ENCODE measurements around the gene SPACA7.

SPACA7 gene

DNA sequence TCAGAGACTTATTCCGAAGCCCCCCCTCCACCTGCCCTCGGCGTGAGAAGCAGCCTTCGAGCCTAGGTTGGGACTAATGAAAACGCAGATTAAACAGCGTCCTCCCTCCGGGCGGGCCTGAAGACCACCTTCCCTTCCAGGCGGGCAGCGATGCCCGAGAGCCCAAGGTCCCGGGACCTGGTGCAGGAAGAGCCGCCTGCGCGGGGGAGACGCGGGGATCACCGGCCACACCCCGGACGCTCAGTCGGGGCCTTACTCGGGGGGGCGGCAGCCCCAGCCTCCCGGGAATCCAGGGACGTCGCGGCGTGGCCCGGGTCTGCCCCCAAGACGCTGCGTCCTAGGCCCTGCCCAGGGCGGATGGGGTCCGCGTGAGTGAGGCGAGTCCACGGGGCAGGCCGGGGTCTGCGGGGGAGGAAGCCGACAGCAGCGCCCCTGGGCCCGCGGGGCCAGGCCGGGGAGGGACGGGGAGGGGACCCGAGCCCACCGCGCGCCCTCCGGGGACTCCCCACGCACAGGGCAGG, 33.3 kb upstream of the SPACA7 start:
- no peaks in the 10 kb centered on the region for H3K27me3 ChIP-seq (ENCODE audit: insufficient read depth, low read depth)
- H3K4me2 ChIP-seq, result no peak overlapping the region
- no peak overlapping the region for H2AFZ ChIP-seq (ENCODE audit: low read depth)

DNA sequence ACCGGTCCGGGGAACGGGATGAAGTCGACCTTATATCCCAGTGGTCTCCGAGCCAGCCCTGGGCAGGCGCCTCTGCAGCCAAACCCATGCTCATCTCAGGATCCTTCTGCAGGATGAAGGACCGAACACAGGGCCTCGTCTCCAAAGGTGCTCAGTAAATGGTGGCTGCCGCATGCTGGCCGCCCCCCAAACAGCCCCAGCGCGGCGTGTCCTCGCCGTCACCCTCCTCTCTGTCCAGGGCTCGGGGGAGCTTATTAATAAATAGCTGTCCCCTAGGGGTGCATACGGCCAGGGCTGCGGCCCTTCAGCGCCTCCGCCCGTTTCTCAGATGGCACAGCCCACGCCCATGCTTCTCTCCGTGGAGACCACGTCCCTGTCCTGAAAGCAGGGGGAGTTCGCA, 32.6 kb upstream of the SPACA7 start:
- H3K36me3 ChIP-seq (ENCODE audit: insufficient read depth), result no peaks in the 10 kb centered on the region
- H2AFZ ChIP-seq (ENCODE audit: low read depth), result no peak overlapping the region
- H3K4me3 ChIP-seq (IDR thresholded peaks at IDR 0.05; ENCODE audit: insufficient read depth, low read depth, low read length), result no peak overlapping the region
- no peak overlapping the region for H3K9ac ChIP-seq
- H3K27me3 ChIP-seq (ENCODE audit: insufficient read depth, low read depth), result no peaks in the 10 kb centered on the region
- H3K4me2 ChIP-seq, result no peak overlapping the region
- TF ChIP-seq, protein P1, sequence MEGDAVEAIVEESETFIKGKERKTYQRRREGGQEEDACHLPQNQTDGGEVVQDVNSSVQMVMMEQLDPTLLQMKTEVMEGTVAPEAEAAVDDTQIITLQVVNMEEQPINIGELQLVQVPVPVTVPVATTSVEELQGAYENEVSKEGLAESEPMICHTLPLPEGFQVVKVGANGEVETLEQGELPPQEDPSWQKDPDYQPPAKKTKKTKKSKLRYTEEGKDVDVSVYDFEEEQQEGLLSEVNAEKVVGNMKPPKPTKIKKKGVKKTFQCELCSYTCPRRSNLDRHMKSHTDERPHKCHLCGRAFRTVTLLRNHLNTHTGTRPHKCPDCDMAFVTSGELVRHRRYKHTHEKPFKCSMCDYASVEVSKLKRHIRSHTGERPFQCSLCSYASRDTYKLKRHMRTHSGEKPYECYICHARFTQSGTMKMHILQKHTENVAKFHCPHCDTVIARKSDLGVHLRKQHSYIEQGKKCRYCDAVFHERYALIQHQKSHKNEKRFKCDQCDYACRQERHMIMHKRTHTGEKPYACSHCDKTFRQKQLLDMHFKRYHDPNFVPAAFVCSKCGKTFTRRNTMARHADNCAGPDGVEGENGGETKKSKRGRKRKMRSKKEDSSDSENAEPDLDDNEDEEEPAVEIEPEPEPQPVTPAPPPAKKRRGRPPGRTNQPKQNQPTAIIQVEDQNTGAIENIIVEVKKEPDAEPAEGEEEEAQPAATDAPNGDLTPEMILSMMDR (conservative IDR thresholded peaks at IDR 0.05; ENCODE audit: low read depth, low read length), result no peak
- H3K4me1 ChIP-seq (ENCODE audit: low read depth, poor library complexity, severe bottlenecking), result no peaks in the 10 kb centered on the region
- H4K20me1 ChIP-seq (ENCODE audit: insufficient read depth), result no peaks in the 10 kb centered on the region
- no peaks in the 10 kb centered on the region for H3K79me2 ChIP-seq (ENCODE audit: insufficient read depth, low read depth)
- no peak overlapping the region for H3K27ac ChIP-seq

More for the DNA sequence above, 33.3 kb upstream of the SPACA7 start:
- Histone ChIP-seq H4K20me1 (ENCODE audit: insufficient read depth) (no peaks in the 10 kb centered on the region), H3K79me2 (ENCODE audit: insufficient read depth, low read depth) (no peaks in the 10 kb centered on the region), H3K36me3 (ENCODE audit: insufficient read depth) (no peaks in the 10 kb centered on the region), H3K4me3 (IDR thresholded peaks at IDR 0.05; ENCODE audit: insufficient read depth, low read depth, low read length) (no peak overlapping the region), H3K4me1 (ENCODE audit: low read depth, poor library complexity, severe bottlenecking) (no peaks in the 10 kb centered on the region), H3K27ac (no peak overlapping the region), H3K9ac (no peak overlapping the region)
- TF ChIP-seq, protein P1 (conservative IDR thresholded peaks at IDR 0.05; ENCODE audit: low read depth, low read length), result no peak

DNA sequence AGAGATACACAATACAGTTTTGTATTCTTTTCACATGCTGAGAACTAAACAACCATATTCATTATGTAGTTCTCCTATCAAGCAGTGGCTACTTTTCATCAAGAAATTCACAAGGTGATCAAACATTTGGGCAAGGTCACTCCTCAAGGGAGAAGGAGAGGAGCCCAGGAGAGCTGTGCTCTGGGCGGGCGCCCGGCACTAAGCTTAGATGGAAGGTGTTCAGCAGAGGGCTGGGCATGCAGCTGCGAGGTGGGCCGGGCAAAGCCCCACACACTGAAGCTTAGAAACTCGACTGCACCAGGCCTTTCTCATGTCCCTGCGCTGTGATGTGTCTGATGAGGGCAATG, 30.4 kb upstream of the SPACA7 start:
- no peaks in the 10 kb centered on the region for H3K79me2 ChIP-seq (ENCODE audit: insufficient read depth, low read depth)
- no peak overlapping the region for H3K9ac ChIP-seq
- no peaks in the 10 kb centered on the region for H3K4me1 ChIP-seq (ENCODE audit: low read depth, poor library complexity, severe bottlenecking)
- H2AFZ ChIP-seq (ENCODE audit: low read depth), result no peak overlapping the region
- H3K36me3 ChIP-seq (ENCODE audit: insufficient read depth), result no peaks in the 10 kb centered on the region
- no peaks in the 10 kb centered on the region for H4K20me1 ChIP-seq (ENCODE audit: insufficient read depth)
- H3K4me2 ChIP-seq, result no peak overlapping the region
- TF ChIP-seq, protein P1 (conservative IDR thresholded peaks at IDR 0.05; ENCODE audit: low read depth, low read length), result no peak
- no peak overlapping the region for H3K4me3 ChIP-seq (IDR thresholded peaks at IDR 0.05; ENCODE audit: insufficient read depth, low read depth, low read length)
- H3K27me3 ChIP-seq (ENCODE audit: insufficient read depth, low read depth), result no peaks in the 10 kb centered on the region
- no peak overlapping the region for H3K27ac ChIP-seq

DNA sequence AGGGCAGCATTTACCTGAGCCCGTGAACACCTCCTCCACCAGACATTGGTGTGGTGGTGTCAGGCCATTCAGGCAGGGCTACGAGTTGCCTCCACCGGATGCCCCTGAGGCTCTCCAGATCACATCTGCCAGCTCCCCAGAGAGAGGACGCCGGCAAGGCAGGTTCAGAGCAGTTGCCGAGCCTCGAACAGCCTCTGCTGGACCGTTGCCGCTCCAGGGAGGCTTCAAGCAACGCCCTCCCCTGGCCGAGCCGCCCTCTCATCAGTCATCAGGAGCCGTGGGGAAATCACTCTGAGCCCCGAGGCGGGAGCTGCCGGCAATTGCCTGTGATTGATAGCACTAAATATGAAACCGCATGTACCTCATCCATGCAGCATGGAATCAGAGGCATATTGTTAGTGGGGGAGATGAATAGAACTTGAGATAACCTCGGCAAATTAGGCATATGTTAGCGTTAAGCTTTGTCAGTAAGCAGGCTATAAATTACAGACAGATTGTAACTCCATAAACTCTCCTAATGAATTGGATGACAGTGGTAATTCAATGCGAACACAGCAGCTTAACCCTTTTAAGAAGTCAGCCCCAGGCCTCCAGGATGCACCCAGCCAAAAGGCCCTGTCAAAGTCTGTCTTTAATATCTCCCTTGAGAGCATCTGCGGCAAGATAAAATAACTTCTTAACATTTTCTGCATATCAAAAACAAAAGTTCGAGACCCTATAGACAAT, 29.8 kb upstream of the SPACA7 start:
- no peaks in the 10 kb centered on the region for H3K79me2 ChIP-seq (ENCODE audit: insufficient read depth, low read depth)
- no peaks in the 10 kb centered on the region for H3K36me3 ChIP-seq (ENCODE audit: insufficient read depth)
- H3K9ac ChIP-seq, result no peak overlapping the region
- H3K4me2 ChIP-seq, result no peak overlapping the region
- no peaks in the 10 kb centered on the region for H3K27me3 ChIP-seq (ENCODE audit: insufficient read depth, low read depth)
- TF ChIP-seq, protein P1 (conservative IDR thresholded peaks at IDR 0.05; ENCODE audit: low read depth, low read length), result no peak
- no peaks in the 10 kb centered on the region for H3K4me1 ChIP-seq (ENCODE audit: low read depth, poor library complexity, severe bottlenecking)
- H3K4me3 ChIP-seq (IDR thresholded peaks at IDR 0.05; ENCODE audit: insufficient read depth, low read depth, low read length), result no peak overlapping the region
- H2AFZ ChIP-seq (ENCODE audit: low read depth), result no peak overlapping the region
- no peak overlapping the region for H3K27ac ChIP-seq
- no peaks in the 10 kb centered on the region for H4K20me1 ChIP-seq (ENCODE audit: insufficient read depth)

Measured in KMS-11 (cell line).